Cardiac fibroblast (primary cell): ENCODE data around the gene THSD7B.
"Not testable (repeated sequence)": the region's sequence is repeated elsewhere in the genome, so short reads cannot be mapped to it uniquely, and the experiment has no call there.

Experiments used
- DNase-seq, 2 donors: peaks; one replicate each; pipeline versions ENCODE4 v3.0.0 to v3.0.0-alpha.2; 2010; ENCODE audit warnings: low read depth in 2 of 2
- H3K4me3 ChIP-seq, 2 donors: replicated peaks in 1 of 2; 1 replicate in 1 of 2; 2 replicates in 1 of 2; pipeline ENCODE4 v1.5.1; 2011; ENCODE audit warnings: low read depth in 2 of 2, low read length in 2 of 2, mild to moderate bottlenecking in 2 of 2, moderate library complexity in 1 of 2
- CTCF ChIP-seq: IDR thresholded peaks from one replicate; pipeline ENCODE4 v1.5.1; 2011; ENCODE audit warnings: low read depth, mild to moderate bottlenecking, low read length, inconsistent platforms

THSD7B gene

GRCh38 chr2:137091704-137092103, 326.4 kb downstream of the THSD7B start:
- peak in 1 of 2 donors; percentile 43 for DNase-seq
- no peak overlapping the region for H3K4me3 ChIP-seq
- no peak for TF ChIP-seq CTCF

GRCh38 chr2:137093116-137093515, 327.8 kb downstream of the THSD7B start:
- no peak for DNase-seq
- no peak for TF ChIP-seq CTCF
- H3K4me3 ChIP-seq, result no peak overlapping the region

- no peak overlapping the region for H3K4me3 ChIP-seq
- TF ChIP-seq CTCF, result no peak
- no peak for DNase-seq
These were observed 330.8 kb downstream of the THSD7B start for GRCh38 chr2:137096187-137096586.

- DNase-seq, result no peak
- H3K4me3 ChIP-seq, result no peak overlapping the region
- peak; percentile 10 for TF ChIP-seq CTCF
These were observed 331.3 kb downstream of the THSD7B start for GRCh38 chr2:137096693-137097092.

- not testable (repeated sequence) for H3K4me3 ChIP-seq, DNase-seq
These were observed 336.5 kb downstream of the THSD7B start for GRCh38 chr2:137101814-137102213.

- no peak for DNase-seq
- no peak overlapping the region for H3K4me3 ChIP-seq
- TF ChIP-seq CTCF, result no peak
These were observed 342.6 kb downstream of the THSD7B start for GRCh38 chr2:137107904-137108303.

- no peak overlapping the region for H3K4me3 ChIP-seq
- no peak for DNase-seq
- no peak for TF ChIP-seq CTCF
These were observed 346.6 kb downstream of the THSD7B start for GRCh38 chr2:137111896-137112295.
